Prostate gland (tissue), 2 donors: ENCODE results near the gene ANAPC4. TPM values are rescaled to one million over a fixed set of nuclear protein-coding genes. Genes with fewer than 3 reads are reported as not detected.
A peak's percentile ranks its signal among the peaks of the same experiment; 100 is the strongest.
"Not testable (repeated sequence)": the region's sequence is repeated elsewhere in the genome, so short reads cannot be mapped to it uniquely, and the experiment has no call there.

ENCODE experiments used
- DNase-seq: peaks from one replicate; pipeline ENCODE4 v3.0.0-alpha.2; 2019; ENCODE audit warnings: low spot score
- H3K27ac ChIP-seq, 2 donors: fragments of 200-600 bp; sonication (generic); 2 replicates each; pipeline ENCODE4 v1.5.1; 2017 to 2019
- H3K27me3 ChIP-seq: fragments of 200-600 bp; sonication (generic); replicated peaks from 2 replicates; pipeline ENCODE4 v1.5.1; 2019; ENCODE audit not compliant: insufficient read depth
- H3K36me3 ChIP-seq, 2 donors: fragments of 200-600 bp; sonication (generic); 1 replicate in 1 of 2; 2 replicates in 1 of 2; pipeline versions ENCODE4 v1.5.1 to v1.8.1; 2017 to 2019
- H3K4me1 ChIP-seq: fragments of 200-600 bp; sonication (generic); replicated peaks from 2 replicates; pipeline ENCODE4 v1.5.1; 2019
- H3K4me3 ChIP-seq, 2 donors: fragments of 200-600 bp; sonication (generic); 2 replicates each; pipeline ENCODE4 v1.5.1; 2017 to 2019
- H3K9me3 ChIP-seq: fragments of 200-600 bp; sonication (generic); 2 replicates; pipeline ENCODE4 v1.5.1; 2017
- CTCF ChIP-seq, 4 experiments: fragments of 200-600 bp in 2 of 4; fragments of 450-650 bp in 2 of 4; sonication (generic) in 2 of 4; IDR thresholded peaks; 1 replicate in 3 of 4; 2 replicates in 1 of 4; pipeline ENCODE4 v1.5.1; 2016 to 2019; ENCODE audit warnings: antibody characterized with exemption in 4 of 4, mild to moderate bottlenecking in 2 of 4, moderate library complexity in 2 of 4
- POLR2A ChIP-seq: fragments of 450-650 bp; IDR thresholded peaks from one replicate; pipeline ENCODE4 v1.6.1; 2016; ENCODE audit warnings: antibody characterized with exemption, mild to moderate bottlenecking
- POLR2AphosphoS5 ChIP-seq: sonication (generic); formaldehyde crosslinking; IDR thresholded peaks from one replicate; pipeline ENCODE4 v1.6.1; 2017; ENCODE audit warnings: antibody characterized with exemption
- WGBS: methylation state at CpG from one replicate; pipeline ENCODE4 v1.1.5; 2018; 5-methylcytosine and 5-hydroxymethylcytosine counted together
- intact Hi-C: fragments of 100-400 bp; cut with DNase I; formaldehyde crosslinking; loops from one replicate; pipeline ENCODE4 v1.14.2; 2022
- total RNA-seq, 2 donors: library from RNA; depleted of rRNA; stranded (reverse); fragments of >200 nt; gene quantifications; one replicate each; pipeline ENCODE4 v1.1.0, GENCODE V29; 2016

ANAPC4 gene
- total RNA-seq, 2 donors from 2014 or later: 20.2 to 20.7 TPM

GRCh38 chr4:25367004-25367621 is 9.9 kb upstream of the ANAPC4 start:
- H3K4me1 ChIP-seq: no peaks in the 10 kb centered on the region
- no peaks in the 10 kb centered on the region for H3K36me3 ChIP-seq
- TF ChIP-seq POLR2A (no peak), POLR2AphosphoS5 (no peak), CTCF (IDR thresholded peaks at IDR 0.05) (peak; percentile 39 to 65 (median 54))
- no peaks in the 10 kb centered on the region for H3K9me3 ChIP-seq
- 67% methylated on average over 2 of the region's 2 CpGs for WGBS
- intact Hi-C loops: loop anchor here (5.0 kb wide), 1 partner anchor 455 kb away; the partner anchor contains the start of gene CCDC149
- no peak overlapping the region for H3K27ac ChIP-seq
- H3K27me3 ChIP-seq: no peaks in the 10 kb centered on the region
- no peak overlapping the region for H3K4me3 ChIP-seq
- DNase-seq: no peak

GRCh38 chr4:25367877-25368276 is 9.2 kb upstream of the ANAPC4 start:
- Histone ChIP-seq H3K36me3 (no peaks in the 10 kb centered on the region), H3K4me3 (no peak overlapping the region), H3K9me3 (no peaks in the 10 kb centered on the region), H3K4me1 (no peaks in the 10 kb centered on the region), H3K27ac (no peak overlapping the region), H3K27me3 (no peaks in the 10 kb centered on the region)
- TF ChIP-seq POLR2AphosphoS5 (no peak), POLR2A (no peak), CTCF (IDR thresholded peaks at IDR 0.05) (no peak)
- no peak for DNase-seq
- intact Hi-C loops: loop anchor here (5.0 kb wide), 1 partner anchor 456 kb away; the partner anchor contains the start of gene CCDC149

- 55% methylated on average over 6 of the region's 6 CpGs for WGBS
- Histone ChIP-seq H3K4me1 (no peaks in the 10 kb centered on the region), H3K36me3 (no peaks in the 10 kb centered on the region), H3K27ac (no peak overlapping the region), H3K4me3 (no peak overlapping the region), H3K9me3 (no peaks in the 10 kb centered on the region), H3K27me3 (no peaks in the 10 kb centered on the region)
- DNase-seq: no peak
- TF ChIP-seq CTCF (IDR thresholded peaks at IDR 0.05) (no peak), POLR2A (no peak), POLR2AphosphoS5 (no peak)
- intact Hi-C loops: loop anchor here (5.0 kb wide), 1 partner anchor 456 kb away; the partner anchor contains the start of gene CCDC149
Observed at GRCh38 chr4:25368315-25368714, 8.7 kb upstream of the ANAPC4 start.

GRCh38 chr4:25370242-25370641 is 6.8 kb upstream of the ANAPC4 start:
- Histone ChIP-seq H3K36me3 (no peaks in the 10 kb centered on the region), H3K9me3 (no peaks in the 10 kb centered on the region), H3K27me3 (no peaks in the 10 kb centered on the region), H3K4me1 (no peaks in the 10 kb centered on the region), H3K4me3 (no peak overlapping the region), H3K27ac (no peak overlapping the region)
- intact Hi-C loops: loop anchor here (10.0 kb wide), 2 partner anchors 135 to 205 kb away; partner anchors contain the start of genes PI4K2B and SEPSECS
- DNase-seq: no peak
- TF ChIP-seq CTCF (IDR thresholded peaks at IDR 0.05): no peak
- no peak for TF ChIP-seq POLR2A
- no peak for TF ChIP-seq POLR2AphosphoS5
- WGBS: 30% methylated on average over 2 of the region's 2 CpGs

GRCh38 chr4:25372549-25372948 is 4.5 kb upstream of the ANAPC4 start:
- not testable (repeated sequence) for H3K4me3 ChIP-seq, H3K36me3 ChIP-seq, H3K27me3 ChIP-seq, H3K4me1 ChIP-seq, H3K9me3 ChIP-seq, DNase-seq
- WGBS: 57% methylated on average over 9 of the region's 9 CpGs
- intact Hi-C loops: loop anchor here (10.0 kb wide), 2 partner anchors 138 to 208 kb away; partner anchors contain the start of genes PI4K2B and SEPSECS
- peak overlapping the region in 1 of 2 donors; percentile 7 for H3K27ac ChIP-seq
